Suprapubic skin (tissue), 3 donors: ENCODE measurements around the gene ERP27.

Source experiments
- CTCF ChIP-seq, 2 donors: fragments of 200-600 bp in 1 of 2; fragments of 450-650 bp in 1 of 2; sonication (generic) in 1 of 2; IDR thresholded peaks; one replicate each; pipeline ENCODE4 v1.5.1; 2016 to 2019; ENCODE audit warnings: antibody characterized with exemption in 2 of 2, mild to moderate bottlenecking in 1 of 2, moderate library complexity in 1 of 2
- POLR2A ChIP-seq, 2 donors: fragments of 450-650 bp; IDR thresholded peaks; one replicate each; pipeline ENCODE4 v1.6.1; 2017; ENCODE audit warnings: antibody characterized with exemption in 2 of 2, mild to moderate bottlenecking in 2 of 2, moderate library complexity in 2 of 2

DNA sequence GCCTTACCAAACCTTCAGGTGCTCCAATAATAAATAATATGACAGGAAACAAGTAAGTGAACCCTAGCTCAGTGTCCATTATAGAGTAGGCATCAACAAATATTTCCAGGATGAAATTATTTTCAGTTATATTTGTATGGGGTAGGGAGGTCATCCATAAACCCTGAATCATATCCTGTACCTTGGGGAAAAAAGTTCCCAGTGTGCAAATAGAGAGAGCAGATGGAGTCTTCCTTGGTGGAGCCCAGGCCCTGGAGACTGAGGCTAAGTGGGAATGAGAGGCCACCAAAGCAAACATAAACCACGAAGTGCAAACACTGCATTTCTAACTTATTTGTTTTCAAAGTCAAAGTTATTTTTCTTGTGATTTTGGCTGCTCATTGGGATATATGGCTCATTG, 8.5 kb upstream of the ERP27 start:
- TF ChIP-seq CTCF (IDR thresholded peaks at IDR 0.05) (no peak), POLR2A (IDR thresholded peaks at IDR 0.05) (no peak)
